ENCODE measurements around the gene IFNGR1. TPM values are rescaled to one million over a fixed set of nuclear protein-coding genes. Genes with fewer than 3 reads are reported as not detected.

Gene IFNGR1
- total and polyA plus RNA-seq, 2 of the 13 experiments (the other 11 are each of a cell fraction or from before 2014, with no cell fraction given): 82.8 to 87.8 TPM

GRCh38 chr6:137261361-137261760, 42.2 kb upstream of the IFNGR1 start (continued):
- TF ChIP-seq HNF1A (IDR thresholded peaks at IDR 0.05; ENCODE audit: low read depth) (0 out of 2 replicates have a peak, but pooled peaks have one; percentile 13), HNF1A (CRISPR knock-in tag; IDR thresholded peaks at IDR 0.05; ENCODE audit: borderline replicate concordance) (no peak), ZFP41 (CRISPR knock-in tag; IDR thresholded peaks at IDR 0.05; ENCODE audit: borderline replicate concordance) (no peak), ZNF44 (CRISPR knock-in tag; IDR thresholded peaks at IDR 0.05) (no peak), ZNF652 (CRISPR knock-in tag; IDR thresholded peaks at IDR 0.05; ENCODE audit: borderline replicate concordance, low read depth) (peak; percentile 95), FOXP1 (IDR thresholded peaks at IDR 0.05) (no peak), FOXP1 (CRISPR knock-in tag; IDR thresholded peaks at IDR 0.05) (0 out of 2 replicates have a peak, but pooled peaks have one; percentile 39), RXRB (CRISPR knock-in tag; IDR thresholded peaks at IDR 0.05; ENCODE audit: borderline replicate concordance) (0 out of 2 replicates have a peak, but pooled peaks have one; percentile 13), NFRKB (IDR thresholded peaks at IDR 0.05) (no peak), BCL6 (CRISPR knock-in tag; IDR thresholded peaks at IDR 0.05) (peak; percentile 39; the same call in 1 of the 2 replicates)

GRCh38 chr6:137260217-137260616, 41.0 kb upstream of the IFNGR1 start:
- BruUV-seq (replicated peaks): no TSS peak
- intact Hi-C loops (cut with micrococcal nuclease; ENCODE audit: unreplicated experiment): no loop called here
- Histone ChIP-seq H3K79me2 (ENCODE audit: insufficient read depth, low read length) (no peaks in the 10 kb centered on the region), H3K4me3 (replicated peaks in 1 of 3; ENCODE audit: insufficient read depth in 1 of 3, low read depth in 2 of 3, low read length in 3 of 3) (no peak overlapping the region), H3K27me3 (ENCODE audit: control insufficient read depth in 1 of 2, insufficient read depth in 2 of 2, low read length in 2 of 2) (no peaks in the 10 kb centered on the region), H3K9ac (ENCODE audit: insufficient read depth, low read depth, low read length) (no peak overlapping the region), H3K4me2 (ENCODE audit: low read depth, low read length) (no peak overlapping the region), H3K4me1 (ENCODE audit: insufficient read depth, low read length) (peaks cover 45% of the 10 kb centered on the region), H2AFZ (ENCODE audit: low read length) (no peak overlapping the region), H4K20me1 (ENCODE audit: insufficient read depth, low read length) (no peaks in the 10 kb centered on the region), H3K27ac (ENCODE audit: extremely low read length, insufficient read depth, low read length) (no peak overlapping the region), H3K36me3 (replicated peaks in 1 of 2; ENCODE audit: control insufficient read depth in 1 of 2, insufficient read depth in 2 of 2, low read length in 2 of 2) (no peaks in the 10 kb centered on the region), H3K9me3 (ENCODE audit: low read length) (peaks cover 8% of the 10 kb centered on the region)
- 88% methylated on average over 6 of the region's 6 CpGs for WGBS (ENCODE audit: low lambda C conversion rate)
- FAIRE-seq (no peak), DNase-seq (ENCODE audit: low spot score) (no peak), ATAC-seq (no peak)
- in situ Hi-C loops (cut with HindIII; ENCODE audit: extremely low pct_ligation_motif_present, low pct_unique_long_range_greater_than_20kb): no loop called here
- ChIA-PET POLR2A (no interaction called here), CTCF (ENCODE audit: low intra/inter-chr PET ratio, low total read pairs) (no interaction called here)
- no peak for TF ChIP-seq PREB (CRISPR knock-in tag; IDR thresholded peaks at IDR 0.05)
- no peak for TF ChIP-seq SMAD1 (CRISPR knock-in tag; IDR thresholded peaks at IDR 0.05; ENCODE audit: borderline replicate concordance, low read depth)
- no peak for TF ChIP-seq ZNF230 (CRISPR knock-in tag; IDR thresholded peaks at IDR 0.05)
- TF ChIP-seq RBFOX2 (IDR thresholded peaks at IDR 0.05; ENCODE audit: low read depth, low read length): no peak
- no peak for TF ChIP-seq ZNF530 (CRISPR knock-in tag; IDR thresholded peaks at IDR 0.05; ENCODE audit: low read depth)

Data from HepG2 (cell line).